ENCODE results near the gene ZNF615.
A peak's percentile ranks its signal among the peaks of the same experiment; 100 is the strongest.
"Not testable (repeated sequence)": the region's sequence is repeated elsewhere in the genome, so short reads cannot be mapped to it uniquely, and the experiment has no call there.

ZNF615 gene

DNA sequence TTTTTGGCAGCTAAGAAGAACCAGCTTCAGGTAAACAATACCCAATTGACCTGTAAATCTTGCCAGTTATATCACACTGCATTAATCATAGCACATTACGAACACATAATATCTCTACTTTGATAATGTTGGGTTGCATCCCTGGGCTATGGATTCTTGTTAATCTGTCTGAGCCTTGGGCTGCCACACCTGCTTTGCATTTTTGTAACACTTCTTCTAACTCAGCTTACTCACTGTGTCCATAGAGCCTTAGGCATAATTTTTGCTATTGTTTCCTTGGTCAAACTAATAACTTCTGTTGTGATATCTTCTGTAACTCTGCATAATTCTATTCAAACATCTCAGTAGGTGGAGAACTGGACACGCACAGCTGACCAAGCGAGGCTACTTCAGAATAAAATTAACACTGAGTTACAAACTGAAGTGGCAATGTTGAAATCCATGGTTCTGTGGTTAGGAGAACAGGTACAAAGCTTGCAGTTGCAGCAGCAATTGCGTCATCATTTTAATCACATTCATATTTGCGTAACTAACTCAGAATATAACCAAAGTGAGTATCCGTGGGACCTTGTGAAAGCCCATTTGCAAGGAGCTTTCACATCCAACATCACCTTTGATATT, 27.8 kb downstream of the ZNF615 start:
- no peak for DNase-seq

GRCh38 chr19:51978882-51979281, 29.1 kb downstream of the ZNF615 start:
- DNase-seq = no peak

DNA sequence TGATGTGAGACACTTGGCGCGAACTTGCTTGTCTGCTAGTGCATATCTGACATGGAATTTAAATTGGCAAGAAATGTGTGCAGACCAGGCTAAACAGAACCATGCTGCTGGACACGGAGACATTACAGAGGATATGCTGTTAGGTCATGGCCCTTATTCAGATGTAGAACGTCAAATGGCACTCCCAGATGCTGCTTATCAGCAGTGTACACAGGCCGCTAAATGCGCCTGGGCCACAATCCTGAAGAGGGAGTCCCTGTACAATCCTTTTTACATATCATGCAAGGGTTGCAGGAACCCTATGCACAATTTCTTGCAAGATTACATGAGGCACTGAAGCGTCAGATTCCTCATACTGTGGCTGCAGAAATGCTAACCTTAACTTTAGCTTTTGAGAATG, 30.7 kb downstream of the ZNF615 start:
- DNase-seq = no peak

DNA sequence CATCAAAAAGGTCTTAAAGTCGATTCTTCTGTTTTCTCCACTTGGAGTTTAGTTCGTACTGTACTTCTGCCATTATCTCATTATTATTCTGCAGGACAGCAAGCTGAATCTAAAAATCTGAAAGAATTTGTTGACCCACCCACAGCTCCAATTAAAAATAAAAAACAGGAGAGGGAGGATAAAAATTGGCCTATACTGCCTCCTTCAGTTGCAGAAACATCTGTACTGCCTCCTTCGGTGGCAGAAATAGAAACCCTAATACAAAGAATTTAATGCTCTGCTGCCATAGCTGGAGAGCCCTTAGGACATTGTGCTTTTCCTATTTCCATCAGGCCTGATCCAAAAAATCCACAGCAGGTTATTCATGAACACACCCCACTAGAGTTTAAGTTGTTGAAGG, 31.2 kb downstream of the ZNF615 start:
- no peak for DNase-seq

GRCh38 chr19:51975787-51976186, 32.2 kb downstream of the ZNF615 start:
- DNase-seq = not testable (repeated sequence)

GRCh38 chr19:51971624-51972023, 36.4 kb downstream of the ZNF615 start:
- DNase-seq = peak; percentile 25

DNA sequence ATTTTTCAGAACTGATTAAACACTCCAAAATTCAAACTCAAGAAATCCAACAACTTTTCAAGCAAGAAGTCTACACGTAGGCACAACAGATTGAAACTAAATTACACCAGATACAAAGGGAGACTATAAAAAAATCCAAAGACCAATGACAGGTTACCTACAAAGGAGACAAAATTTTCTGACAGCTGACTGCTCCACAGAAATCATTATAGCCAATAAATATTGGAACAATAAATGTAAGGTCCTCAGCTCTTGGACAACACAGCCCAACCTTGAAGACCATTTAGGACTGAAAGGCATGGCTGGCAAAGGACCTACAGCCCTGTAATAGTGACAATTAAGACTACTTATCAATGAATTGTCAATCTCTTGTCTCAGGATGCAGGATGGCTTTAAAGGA, 37.3 kb downstream of the ZNF615 start:
- no peak for DNase-seq

- DNase-seq = no peak
These were observed 42.4 kb downstream of the ZNF615 start for GRCh38 chr19:51965583-51965982.

- DNase-seq = peak; percentile 49
These were observed 47.3 kb downstream of the ZNF615 start for GRCh38 chr19:51960621-51961233.

- no peak for DNase-seq
These were observed 48.2 kb downstream of the ZNF615 start for GRCh38 chr19:51959791-51960190.

GRCh38 chr19:51957846-51958245, 50.2 kb downstream of the ZNF615 start:
- DNase-seq = peak; percentile 67

- DNase-seq = no peak
These were observed 59.0 kb downstream of the ZNF615 start for GRCh38 chr19:51948975-51949374.

DNA sequence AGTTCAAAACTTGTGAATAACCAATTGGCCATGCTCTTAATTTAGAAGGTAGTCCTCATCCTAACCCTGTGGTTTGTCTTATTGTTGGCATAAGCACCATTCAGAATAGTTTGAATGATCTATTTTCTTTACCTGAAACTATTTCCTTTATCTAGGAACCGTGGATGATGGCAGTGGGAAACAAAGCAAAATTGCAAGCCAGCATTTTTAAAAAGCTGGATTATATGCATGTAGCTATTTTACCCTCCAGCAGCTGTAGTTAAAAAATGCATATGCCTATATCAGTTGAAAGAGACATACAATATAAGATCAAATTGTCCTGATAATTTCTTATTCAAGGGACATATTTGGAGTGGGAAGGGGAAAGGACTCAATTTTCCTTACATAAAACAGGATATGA, 61.4 kb downstream of the ZNF615 start:
- no peak for DNase-seq

GRCh38 chr19:51944798-51945552, 63.0 kb downstream of the ZNF615 start:
- no peak for DNase-seq

Measured in DMS53 (cell line).